Astrocyte (in vitro differentiated cells and primary cell): ENCODE measurements around the gene ESAM.

Source experiments
- CTCF ChIP-seq: IDR thresholded peaks from 2 replicates; pipeline ENCODE4 v1.5.1; 2011; ENCODE audit warnings: low read depth, mild to moderate bottlenecking, inconsistent platforms, low read length, moderate library complexity; ENCODE audit not compliant: insufficient read depth
- EZH2 ChIP-seq: IDR thresholded peaks from 2 replicates; pipeline ENCODE4 v1.6.1; 2012; ENCODE audit warnings: mild to moderate bottlenecking, low read length, inconsistent platforms; ENCODE audit not compliant: insufficient read depth

DNA sequence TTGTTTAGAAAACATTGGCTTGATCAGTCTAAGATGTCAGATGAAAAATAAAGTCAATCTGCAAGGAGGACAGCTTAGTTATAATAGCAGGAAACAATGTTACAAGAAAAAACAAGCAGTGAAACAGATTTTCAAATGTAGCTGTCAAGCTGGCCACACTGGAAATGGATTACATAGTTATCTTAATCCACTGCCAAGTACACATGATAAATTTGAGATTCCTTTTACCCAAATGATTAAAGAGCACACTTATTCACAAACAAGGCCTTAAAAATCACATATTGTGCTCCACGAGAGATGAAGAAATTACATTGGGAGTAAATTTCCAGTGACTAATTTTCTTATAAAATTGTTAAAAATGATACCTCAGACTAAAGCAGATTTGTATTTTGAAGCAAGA, 17.5 kb upstream of the ESAM start:
- no peak for TF ChIP-seq CTCF
- no peak for TF ChIP-seq EZH2
